Fibroblast of skin of scalp (primary cell): Measurements from ENCODE around the gene BABAM1.

Experiments
- DNase-seq: peaks from one replicate; pipeline ENCODE4 v3.0.0-alpha.2; 2013

Gene BABAM1

GRCh38 chr19:17303940-17304267 lies 36.7 kb downstream of the BABAM1 start:
- no peak for DNase-seq

- DNase-seq: no peak
Measured at GRCh38 chr19:17304386-17305215, 37.4 kb downstream of the BABAM1 start.

- DNase-seq: no peak
Measured at GRCh38 chr19:17305216-17305516, 37.9 kb downstream of the BABAM1 start.

GRCh38 chr19:17305517-17306284 lies 38.5 kb downstream of the BABAM1 start, which contains the start of gene MRPL34:
MRPL34 (plus strand) TSS chr19:17305872; CDS start chr19:17305893, 21 bp downstream.
- peak; percentile 98 for DNase-seq

- no peak for DNase-seq
Measured at GRCh38 chr19:17306285-17306714, 39.1 kb downstream of the BABAM1 start.

GRCh38 chr19:17307876-17308377 lies 40.7 kb downstream of the BABAM1 start:
- DNase-seq: no peak

- DNase-seq: peak; percentile 100
Measured at GRCh38 chr19:17309198-17309964, 42.1 kb downstream of the BABAM1 start, which contains the start of gene DDA1. DDA1 (plus strand) TSS chr19:17309563; CDS start chr19:17309655, 92 bp downstream.

GRCh38 chr19:17309965-17310461 lies 42.8 kb downstream of the BABAM1 start:
- no peak for DNase-seq

- DNase-seq: peak; percentile 91
Measured at GRCh38 chr19:17311455-17312188, 44.4 kb downstream of the BABAM1 start.

GRCh38 chr19:17312189-17313113 lies 45.2 kb downstream of the BABAM1 start:
- DNase-seq: no peak

GRCh38 chr19:17314007-17314593 lies 46.9 kb downstream of the BABAM1 start:
- no peak for DNase-seq

- no peak for DNase-seq
Measured at GRCh38 chr19:17318966-17319365, 51.7 kb downstream of the BABAM1 start.

GRCh38 chr19:17319473-17320238 lies 52.4 kb downstream of the BABAM1 start:
- no peak for DNase-seq

- no peak for DNase-seq
Measured at GRCh38 chr19:17320435-17320834, 53.2 kb downstream of the BABAM1 start.

- no peak for DNase-seq
Measured at GRCh38 chr19:17321655-17322489, 54.6 kb downstream of the BABAM1 start.

- DNase-seq: no peak
Measured at GRCh38 chr19:17322854-17323253, 55.6 kb downstream of the BABAM1 start.

GRCh38 chr19:17323300-17323963 lies 56.2 kb downstream of the BABAM1 start:
- DNase-seq: no peak

GRCh38 chr19:17323964-17324332 lies 56.7 kb downstream of the BABAM1 start:
- DNase-seq: no peak
